Measurements from ENCODE around the gene DAGLB.

DNA sequence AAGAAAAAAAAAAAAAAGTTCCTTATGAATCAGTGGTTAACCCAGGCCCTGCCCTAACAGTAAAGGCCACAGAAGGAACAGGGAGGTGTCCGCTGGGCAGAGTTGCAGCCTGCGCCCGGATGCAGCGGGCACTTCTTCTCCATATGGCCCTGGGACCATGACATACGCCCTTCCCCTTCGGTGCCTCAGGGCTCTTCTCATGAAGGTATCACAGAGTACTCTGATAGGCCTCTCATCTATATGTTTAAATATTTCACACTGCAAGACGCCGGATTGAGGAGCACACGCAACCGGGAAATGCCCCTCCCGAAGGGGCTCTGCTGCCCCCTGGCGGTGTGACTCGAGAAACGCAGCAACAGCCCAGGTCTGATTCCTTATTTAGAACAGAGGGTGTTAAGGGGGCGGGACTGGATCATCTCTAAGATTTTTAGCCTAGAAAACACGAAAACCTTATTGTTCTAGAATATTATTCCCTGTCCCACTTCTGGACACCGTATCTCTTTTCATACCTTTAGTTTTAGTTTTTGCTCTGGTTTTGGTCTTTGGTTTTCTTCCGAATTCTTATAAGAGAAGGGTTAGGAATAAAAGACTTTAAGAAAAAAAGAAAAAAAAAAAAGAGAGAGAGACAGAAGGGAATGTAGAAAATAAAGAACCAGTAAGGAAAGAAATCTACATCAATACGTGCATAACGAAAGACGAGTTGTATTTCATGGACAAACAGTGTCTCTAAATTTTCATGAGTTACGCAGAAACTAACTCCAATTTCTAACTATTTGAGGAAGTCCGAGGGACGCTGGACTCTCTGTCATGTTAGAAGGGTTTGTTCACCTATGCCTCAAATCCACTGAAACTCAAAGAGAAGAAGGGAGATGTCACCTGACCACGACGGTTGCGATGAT lies 12.0 kb downstream of the DAGLB start:
- TF ChIP-seq, protein P1, sequence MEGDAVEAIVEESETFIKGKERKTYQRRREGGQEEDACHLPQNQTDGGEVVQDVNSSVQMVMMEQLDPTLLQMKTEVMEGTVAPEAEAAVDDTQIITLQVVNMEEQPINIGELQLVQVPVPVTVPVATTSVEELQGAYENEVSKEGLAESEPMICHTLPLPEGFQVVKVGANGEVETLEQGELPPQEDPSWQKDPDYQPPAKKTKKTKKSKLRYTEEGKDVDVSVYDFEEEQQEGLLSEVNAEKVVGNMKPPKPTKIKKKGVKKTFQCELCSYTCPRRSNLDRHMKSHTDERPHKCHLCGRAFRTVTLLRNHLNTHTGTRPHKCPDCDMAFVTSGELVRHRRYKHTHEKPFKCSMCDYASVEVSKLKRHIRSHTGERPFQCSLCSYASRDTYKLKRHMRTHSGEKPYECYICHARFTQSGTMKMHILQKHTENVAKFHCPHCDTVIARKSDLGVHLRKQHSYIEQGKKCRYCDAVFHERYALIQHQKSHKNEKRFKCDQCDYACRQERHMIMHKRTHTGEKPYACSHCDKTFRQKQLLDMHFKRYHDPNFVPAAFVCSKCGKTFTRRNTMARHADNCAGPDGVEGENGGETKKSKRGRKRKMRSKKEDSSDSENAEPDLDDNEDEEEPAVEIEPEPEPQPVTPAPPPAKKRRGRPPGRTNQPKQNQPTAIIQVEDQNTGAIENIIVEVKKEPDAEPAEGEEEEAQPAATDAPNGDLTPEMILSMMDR (IDR thresholded peaks at IDR 0.05; ENCODE audit: low read length) = peak; percentile 96
- TF ChIP-seq EZH2 (IDR thresholded peaks at IDR 0.05; ENCODE audit: borderline replicate concordance, low read length) = no peak

Measured in OCI-LY1 (cell line).